Prostate gland (tissue), 2 donors: ENCODE measurements around the gene EN1. TPM values are rescaled to one million over a fixed set of nuclear protein-coding genes. Genes with fewer than 3 reads are reported as not detected.

Source experiments
- DNase-seq: peaks from one replicate; pipeline ENCODE4 v3.0.0-alpha.2; 2019; ENCODE audit warnings: low spot score
- H3K27ac ChIP-seq, 2 donors: fragments of 200-600 bp; sonication (generic); 2 replicates each; pipeline ENCODE4 v1.5.1; 2017 to 2019
- H3K27me3 ChIP-seq: fragments of 200-600 bp; sonication (generic); replicated peaks from 2 replicates; pipeline ENCODE4 v1.5.1; 2019; ENCODE audit not compliant: insufficient read depth
- H3K36me3 ChIP-seq, 2 donors: fragments of 200-600 bp; sonication (generic); 1 replicate in 1 of 2; 2 replicates in 1 of 2; pipeline versions ENCODE4 v1.5.1 to v1.8.1; 2017 to 2019
- H3K4me1 ChIP-seq: fragments of 200-600 bp; sonication (generic); replicated peaks from 2 replicates; pipeline ENCODE4 v1.5.1; 2019
- H3K4me3 ChIP-seq, 2 donors: fragments of 200-600 bp; sonication (generic); 2 replicates each; pipeline ENCODE4 v1.5.1; 2017 to 2019
- H3K9me3 ChIP-seq: fragments of 200-600 bp; sonication (generic); 2 replicates; pipeline ENCODE4 v1.5.1; 2017
- CTCF ChIP-seq, 4 experiments: fragments of 200-600 bp in 2 of 4; fragments of 450-650 bp in 2 of 4; sonication (generic) in 2 of 4; IDR thresholded peaks; 1 replicate in 3 of 4; 2 replicates in 1 of 4; pipeline ENCODE4 v1.5.1; 2016 to 2019; ENCODE audit warnings: antibody characterized with exemption in 4 of 4, mild to moderate bottlenecking in 2 of 4, moderate library complexity in 2 of 4
- POLR2A ChIP-seq: fragments of 450-650 bp; IDR thresholded peaks from one replicate; pipeline ENCODE4 v1.6.1; 2016; ENCODE audit warnings: antibody characterized with exemption, mild to moderate bottlenecking
- POLR2AphosphoS5 ChIP-seq: sonication (generic); formaldehyde crosslinking; IDR thresholded peaks from one replicate; pipeline ENCODE4 v1.6.1; 2017; ENCODE audit warnings: antibody characterized with exemption
- WGBS: methylation state at CpG from one replicate; pipeline ENCODE4 v1.1.5; 2018; 5-methylcytosine and 5-hydroxymethylcytosine counted together
- intact Hi-C: fragments of 100-400 bp; cut with DNase I; formaldehyde crosslinking; loops from one replicate; pipeline ENCODE4 v1.14.2; 2022
- total RNA-seq, 2 donors: library from RNA; depleted of rRNA; stranded (reverse); fragments of >200 nt; gene quantifications; one replicate each; pipeline ENCODE4 v1.1.0, GENCODE V29; 2016

Gene EN1
- total RNA-seq, 2 donors from 2014 or later = 0.09 TPM; not detected in 1

- H3K36me3 ChIP-seq = no peaks in the 10 kb centered on the region
- 10% methylated on average over 17 of the region's 17 CpGs for WGBS
- no peaks in the 10 kb centered on the region for H3K4me1 ChIP-seq
- intact Hi-C loops = loop anchor here (5.0 kb wide), 1 partner anchor 389 kb away; no protein-coding TSS in a partner anchor
- no peaks in the 10 kb centered on the region for H3K9me3 ChIP-seq
- no peaks in the 10 kb centered on the region for H3K27me3 ChIP-seq
- TF ChIP-seq CTCF (IDR thresholded peaks at IDR 0.05) (peak in 3 of 4 experiments; percentile 56 to 72 (median 56)), POLR2AphosphoS5 (no peak)
- H3K4me3 ChIP-seq = no peak overlapping the region
- peak; percentile 23 for DNase-seq
- no peak overlapping the region for H3K27ac ChIP-seq
These were observed 35.4 kb upstream of the EN1 start for GRCh38 chr2:118882693-118883336.

DNA sequence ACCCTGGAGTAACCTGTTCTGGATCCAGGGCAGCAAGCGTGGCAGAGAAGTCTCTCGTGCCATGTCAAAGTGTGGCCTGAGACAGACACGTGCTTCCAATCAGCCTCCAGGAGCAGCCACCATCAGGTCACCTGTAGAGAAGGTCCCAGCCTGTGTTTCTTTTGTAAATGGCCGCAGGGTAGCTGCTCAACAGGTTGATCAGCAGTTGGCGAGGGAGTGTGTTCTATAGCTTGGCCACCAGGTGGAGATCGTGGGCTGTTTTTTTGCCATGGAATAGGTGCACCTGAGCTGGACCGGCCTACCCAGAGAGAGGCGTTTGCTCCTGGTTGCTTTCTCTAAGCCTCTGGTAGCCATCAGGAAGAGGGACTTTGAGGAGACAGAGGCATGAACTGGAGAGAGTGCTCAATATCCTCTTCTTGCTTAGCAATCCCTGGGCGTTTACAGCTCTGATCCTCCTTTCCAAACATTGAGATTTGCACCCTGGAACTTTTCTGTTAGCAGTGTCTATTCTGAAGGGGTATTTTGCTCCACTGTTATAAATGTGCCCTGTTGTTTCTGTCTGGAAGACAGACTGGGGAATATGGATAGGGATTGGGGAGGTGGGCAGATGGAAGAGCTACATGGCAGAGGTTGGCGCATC lies 34.2 kb upstream of the EN1 start:
- peak; percentile 20 for TF ChIP-seq POLR2AphosphoS5
- no peak for TF ChIP-seq POLR2A
- TF ChIP-seq CTCF (IDR thresholded peaks at IDR 0.05) = peak in 3 of 4 experiments; percentile 70 to 81 (median 76)
- WGBS = 18% methylated on average over 10 of the region's 10 CpGs
- Histone ChIP-seq H3K4me1 (no peaks in the 10 kb centered on the region), H3K27ac (no peak overlapping the region), H3K4me3 (no peak overlapping the region), H3K9me3 (no peaks in the 10 kb centered on the region), H3K27me3 (no peaks in the 10 kb centered on the region), H3K36me3 (no peaks in the 10 kb centered on the region)
- peak; percentile 50 for DNase-seq
- intact Hi-C loops = loop anchor here (5.0 kb wide), 1 partner anchor 391 kb away; no protein-coding TSS in a partner anchor

GRCh38 chr2:118880501-118880900 lies 33.1 kb upstream of the EN1 start:
- Histone ChIP-seq H3K4me1 (no peaks in the 10 kb centered on the region), H3K4me3 (no peak overlapping the region), H3K27me3 (no peaks in the 10 kb centered on the region), H3K9me3 (no peaks in the 10 kb centered on the region), H3K27ac (no peak overlapping the region), H3K36me3 (no peaks in the 10 kb centered on the region)
- 72% methylated on average over 4 of the region's 4 CpGs for WGBS
- intact Hi-C loops = loop anchor here (5.0 kb wide), 1 partner anchor 392 kb away; no protein-coding TSS in a partner anchor
- DNase-seq = no peak
- TF ChIP-seq CTCF (IDR thresholded peaks at IDR 0.05) (no peak), POLR2AphosphoS5 (no peak), POLR2A (no peak)

DNA sequence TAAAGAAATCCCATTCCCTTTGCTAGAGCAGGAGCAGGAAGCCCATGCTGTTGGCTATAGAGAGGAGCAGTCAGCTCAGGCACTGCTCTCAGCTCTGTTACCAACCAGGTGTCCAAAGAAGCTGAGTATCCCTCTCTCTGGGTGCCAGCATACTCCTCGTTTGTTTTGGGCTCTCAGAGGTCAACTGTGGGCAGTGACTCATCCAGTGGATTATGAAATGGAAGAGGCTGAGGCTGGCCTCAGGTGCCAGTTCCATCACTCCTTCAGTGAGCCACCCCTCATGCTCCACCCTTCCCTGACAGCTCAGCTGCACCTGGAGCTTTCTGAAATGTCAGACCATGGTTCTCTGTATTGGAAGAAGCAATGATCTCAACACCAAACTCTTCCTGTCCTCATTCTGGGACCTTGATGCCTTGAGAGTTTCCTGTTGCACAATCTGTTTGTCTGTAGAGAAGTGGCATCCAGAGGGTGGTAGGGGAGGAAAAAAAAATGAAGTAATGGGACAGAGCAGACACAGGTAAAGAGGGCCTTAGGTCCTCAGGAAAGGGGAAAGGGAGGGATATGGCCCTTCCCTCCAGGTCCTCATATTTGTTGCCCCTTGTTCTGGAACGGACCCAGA lies 31.2 kb upstream of the EN1 start:
- Histone ChIP-seq H3K27ac (no peak overlapping the region), H3K4me3 (no peak overlapping the region), H3K36me3 (no peaks in the 10 kb centered on the region), H3K9me3 (no peaks in the 10 kb centered on the region), H3K27me3 (peaks cover 5% of the 10 kb centered on the region), H3K4me1 (no peaks in the 10 kb centered on the region)
- 55% methylated on average over 2 of the region's 2 CpGs for WGBS
- no peak for DNase-seq
- intact Hi-C loops = no loop called here
- TF ChIP-seq CTCF (IDR thresholded peaks at IDR 0.05) (no peak), POLR2AphosphoS5 (no peak), POLR2A (no peak)
